Neural cell (in vitro differentiated cells): ENCODE results near the gene STXBP2. TPM values are rescaled to one million over a fixed set of nuclear protein-coding genes. Genes with fewer than 3 reads are reported as not detected.

Experiments used
- H2AFZ ChIP-seq: fragments of 200-600, 300-800 bp; sonication (generic), shearing (Covaris generic); 2 replicates; pipeline ENCODE4 v1.6.0; 2014; ENCODE audit warnings: low read depth, mild to moderate bottlenecking, antibody characterized with exemption, low read length, moderate library complexity
- H3F3A ChIP-seq: fragments of 200-600 bp; shearing (Covaris generic); 2 replicates; pipeline ENCODE4 v1.6.1; 2016; ENCODE audit warnings: mild to moderate bottlenecking, moderate library complexity, mixed read lengths, antibody characterized with exemption, low read length; ENCODE audit not compliant: insufficient read depth, poor library complexity, severe bottlenecking
- H3K27ac ChIP-seq: fragments of 200-600, 300-800 bp; sonication (generic), shearing (Covaris generic); 2 replicates; pipeline ENCODE4 v1.5.1; 2014; ENCODE audit warnings: mild to moderate bottlenecking, low read length, moderate library complexity
- H3K27me3 ChIP-seq: fragments of 300-800, 200-600 bp; sonication (generic), shearing (Covaris generic); 2 replicates; pipeline ENCODE4 v1.6.0; 2014; ENCODE audit warnings: mild to moderate bottlenecking, low read depth, low read length, moderate library complexity; ENCODE audit not compliant: insufficient read depth
- H3K36me3 ChIP-seq: fragments of 300-800, 200-600 bp; sonication (generic), shearing (Covaris generic); 2 replicates; pipeline ENCODE4 v1.5.1; 2014; ENCODE audit warnings: mild to moderate bottlenecking, antibody characterized with exemption, low read length, moderate library complexity; ENCODE audit not compliant: insufficient read depth
- H3K4me2 ChIP-seq: fragments of 300-800, 200-600 bp; sonication (generic), shearing (Covaris generic); 2 replicates; pipeline ENCODE4 v1.6.0; 2014; ENCODE audit warnings: mild to moderate bottlenecking, low read length
- H3K4me3 ChIP-seq: fragments of 300-800, 200-600 bp; sonication (generic), shearing (Covaris generic); 2 replicates; pipeline ENCODE4 v1.5.1; 2014; ENCODE audit warnings: mild to moderate bottlenecking, low read length, moderate library complexity
- H3K79me2 ChIP-seq: fragments of 200-600 bp; shearing (Covaris generic); replicated peaks from 2 replicates; pipeline ENCODE4 v1.6.0; 2014; ENCODE audit warnings: mild to moderate bottlenecking, low read length, moderate library complexity; ENCODE audit not compliant: insufficient read depth
- H3K9ac ChIP-seq: fragments of 300-800, 200-600 bp; sonication (generic), shearing (Covaris generic); 2 replicates; pipeline ENCODE4 v1.6.1; 2016; ENCODE audit warnings: mild to moderate bottlenecking, low read length, mixed read lengths
- H3K9me2 ChIP-seq: fragments of 200-600 bp; shearing (Covaris generic); 2 replicates; pipeline ENCODE4 v1.6.1; 2016; ENCODE audit warnings: mild to moderate bottlenecking, low read length, mixed read lengths; ENCODE audit not compliant: insufficient read depth
- H3K9me3 ChIP-seq: fragments of 200-600, 300-800 bp; sonication (generic), shearing (Covaris generic); 2 replicates; pipeline ENCODE4 v1.6.1; 2016; ENCODE audit warnings: mild to moderate bottlenecking, mixed run types, low read length, moderate library complexity, mixed read lengths
- H4K20me1 ChIP-seq: fragments of 200-600 bp; shearing (Covaris generic); 2 replicates; pipeline ENCODE4 v1.6.1; 2016; ENCODE audit warnings: mild to moderate bottlenecking, mixed run types; ENCODE audit not compliant: insufficient read depth
- CTCF ChIP-seq: fragments of 450-650 bp; IDR thresholded peaks from 2 replicates; pipeline ENCODE4 v1.5.1; 2014; ENCODE audit warnings: antibody characterized with exemption, mild to moderate bottlenecking, moderate library complexity; ENCODE audit not compliant: poor library complexity, severe bottlenecking
- EP300 ChIP-seq: fragments of 450-650 bp; conservative IDR thresholded peaks from 2 replicates; pipeline ENCODE4 v1.6.1; 2014; ENCODE audit warnings: antibody characterized with exemption, mild to moderate bottlenecking, moderate library complexity; ENCODE audit not compliant: poor library complexity, severe bottlenecking
- EZH2 ChIP-seq: fragments of 200-600, 300-800 bp; shearing (Covaris generic), sonication (generic); IDR thresholded peaks from 2 replicates; pipeline ENCODE4 v1.6.1; 2014; ENCODE audit warnings: antibody characterized with exemption, low read length, borderline replicate concordance, mild to moderate bottlenecking; ENCODE audit not compliant: insufficient read depth, poor library complexity, severe bottlenecking
- MXI1 ChIP-seq: fragments of 450-650 bp; conservative IDR thresholded peaks from 2 replicates; pipeline ENCODE4 v1.6.1; 2014; ENCODE audit warnings: antibody characterized with exemption, mild to moderate bottlenecking; ENCODE audit not compliant: poor library complexity, severe bottlenecking
- POLR2AphosphoS5 ChIP-seq: IDR thresholded peaks from 2 replicates; pipeline ENCODE4 v1.6.1; 2012
- RAD21 ChIP-seq: fragments of 450-650 bp; conservative IDR thresholded peaks from 2 replicates; pipeline ENCODE4 v1.6.1; 2014; ENCODE audit warnings: antibody characterized with exemption, mild to moderate bottlenecking, moderate library complexity
- REST ChIP-seq: IDR thresholded peaks from 2 replicates; pipeline ENCODE4 v1.6.1; 2012; ENCODE audit warnings: borderline replicate concordance
- SMC3 ChIP-seq: fragments of 450-650 bp; conservative IDR thresholded peaks from 2 replicates; pipeline ENCODE4 v1.6.1; 2014; ENCODE audit warnings: antibody characterized with exemption, mild to moderate bottlenecking, moderate library complexity; ENCODE audit not compliant: poor library complexity
- TAF1 ChIP-seq: IDR thresholded peaks from 2 replicates; pipeline ENCODE4 v1.6.1; 2012; ENCODE audit warnings: low read depth
- polyA plus RNA-seq: library from polyadenylated mRNA; depleted of rRNA; stranded (reverse); fragments of >200 nt; gene quantifications from 2 replicates; pipeline ENCODE4 v1.2.3, GENCODE V29; 2014

The STXBP2 gene
- polyA plus RNA-seq, 1 donor from 2014 or later = 1.7 TPM

GRCh38 chr19:7610491-7611240 lies 26.2 kb upstream of the STXBP2 start:
- Histone ChIP-seq H3K4me2 (no peak overlapping the region), H3K9me2 (no peaks in the 10 kb centered on the region), H3K79me2 (no peaks in the 10 kb centered on the region), H3F3A (no peaks in the 10 kb centered on the region), H3K36me3 (peaks cover 5% of the 10 kb centered on the region), H4K20me1 (no peaks in the 10 kb centered on the region), H2AFZ (no peak overlapping the region), H3K4me3 (no peak overlapping the region), H3K9me3 (no peaks in the 10 kb centered on the region), H3K27me3 (no peaks in the 10 kb centered on the region), H3K9ac (no peak overlapping the region), H3K27ac (no peak overlapping the region)
- no peak for TF ChIP-seq TAF1
- no peak for TF ChIP-seq EZH2
- no peak for TF ChIP-seq MXI1

- H3K36me3 ChIP-seq = peaks cover 5% of the 10 kb centered on the region
- H3K9me2 ChIP-seq = no peaks in the 10 kb centered on the region
- H3K27me3 ChIP-seq = no peaks in the 10 kb centered on the region
- no peaks in the 10 kb centered on the region for H3F3A ChIP-seq
- no peak overlapping the region for H3K9ac ChIP-seq
- no peaks in the 10 kb centered on the region for H3K9me3 ChIP-seq
- no peaks in the 10 kb centered on the region for H3K79me2 ChIP-seq
- no peak overlapping the region for H3K27ac ChIP-seq
- H2AFZ ChIP-seq = no peak overlapping the region
- TF ChIP-seq TAF1 = no peak
- TF ChIP-seq CTCF = no peak
- no peak for TF ChIP-seq EP300
- TF ChIP-seq REST = no peak
- no peak for TF ChIP-seq SMC3
- TF ChIP-seq EZH2 = no peak
- no peak for TF ChIP-seq MXI1
- no peak for TF ChIP-seq RAD21
- no peak for TF ChIP-seq POLR2AphosphoS5
- no peak overlapping the region for H3K4me3 ChIP-seq
- H4K20me1 ChIP-seq = no peaks in the 10 kb centered on the region
- H3K4me2 ChIP-seq = no peak overlapping the region
Observed at GRCh38 chr19:7611541-7612279, 25.2 kb upstream of the STXBP2 start.
